HL-60/S4 treated with phorbol 12-myristate 13-acetate at 8.2 ng/mL for 4 days and 3 days (cell line): Measurements from ENCODE around the gene CDH11.

ENCODE experiments used
- in situ Hi-C: fragments of 300-500 bp; cut with MboI; formaldehyde crosslinking; loops from 2 replicates; pipeline ENCODE4 v1.15.0; 2022; ENCODE audit warnings: low sequenced_read_pairs

The CDH11 gene, protein sequence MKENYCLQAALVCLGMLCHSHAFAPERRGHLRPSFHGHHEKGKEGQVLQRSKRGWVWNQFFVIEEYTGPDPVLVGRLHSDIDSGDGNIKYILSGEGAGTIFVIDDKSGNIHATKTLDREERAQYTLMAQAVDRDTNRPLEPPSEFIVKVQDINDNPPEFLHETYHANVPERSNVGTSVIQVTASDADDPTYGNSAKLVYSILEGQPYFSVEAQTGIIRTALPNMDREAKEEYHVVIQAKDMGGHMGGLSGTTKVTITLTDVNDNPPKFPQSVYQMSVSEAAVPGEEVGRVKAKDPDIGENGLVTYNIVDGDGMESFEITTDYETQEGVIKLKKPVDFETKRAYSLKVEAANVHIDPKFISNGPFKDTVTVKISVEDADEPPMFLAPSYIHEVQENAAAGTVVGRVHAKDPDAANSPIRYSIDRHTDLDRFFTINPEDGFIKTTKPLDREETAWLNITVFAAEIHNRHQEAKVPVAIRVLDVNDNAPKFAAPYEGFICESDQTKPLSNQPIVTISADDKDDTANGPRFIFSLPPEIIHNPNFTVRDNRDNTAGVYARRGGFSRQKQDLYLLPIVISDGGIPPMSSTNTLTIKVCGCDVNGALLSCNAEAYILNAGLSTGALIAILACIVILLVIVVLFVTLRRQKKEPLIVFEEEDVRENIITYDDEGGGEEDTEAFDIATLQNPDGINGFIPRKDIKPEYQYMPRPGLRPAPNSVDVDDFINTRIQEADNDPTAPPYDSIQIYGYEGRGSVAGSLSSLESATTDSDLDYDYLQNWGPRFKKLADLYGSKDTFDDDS

DNA sequence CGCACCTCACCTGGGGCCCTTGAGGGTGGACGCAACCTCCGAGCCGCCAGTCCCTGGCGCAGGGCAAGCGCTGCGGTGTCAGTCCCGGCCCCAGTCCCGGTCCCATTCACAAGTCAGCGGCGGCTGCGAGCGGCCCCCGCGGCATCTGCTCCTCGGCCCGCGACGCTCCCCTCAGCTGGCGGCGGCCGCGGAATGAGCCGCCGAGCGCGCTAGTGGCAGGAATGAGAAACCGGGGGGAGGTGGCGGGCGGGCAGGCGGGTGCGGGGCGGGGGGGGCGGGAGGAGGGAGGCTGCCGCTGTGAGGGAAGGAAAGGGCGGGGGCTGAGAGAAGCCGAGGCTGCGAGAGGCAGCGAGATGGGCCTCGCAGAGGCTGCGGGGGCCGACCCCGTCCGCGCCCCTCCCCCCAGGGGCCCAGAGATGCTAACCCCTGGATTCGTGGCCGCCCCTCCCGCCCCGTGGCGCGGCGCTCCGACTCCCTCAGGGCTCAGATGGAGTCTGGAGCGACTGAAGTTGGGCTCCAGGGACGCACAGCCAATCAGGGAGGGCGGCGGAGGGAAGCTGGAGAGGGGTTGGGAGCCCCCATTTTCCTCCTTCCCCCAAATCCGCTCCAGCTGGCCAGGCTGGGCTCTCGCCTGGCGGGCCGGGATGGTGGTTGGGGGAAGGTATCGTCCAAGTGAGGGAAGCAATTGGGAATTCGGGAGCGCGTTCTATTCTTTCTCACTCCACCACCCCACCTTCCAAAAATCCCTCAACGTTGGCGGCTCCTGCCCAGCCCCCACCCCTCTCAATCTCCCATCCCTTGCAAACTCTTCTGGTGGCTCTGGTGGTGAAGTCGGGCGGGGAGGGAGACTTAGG, at the start of gene CDH11:
TSS of gene CDH11 (minus strand) at position 194 of the 854 bp plus-strand sequence. CDS start 117,194 bp downstream, outside the sequence.
- in situ Hi-C loops: no loop called here

DNA sequence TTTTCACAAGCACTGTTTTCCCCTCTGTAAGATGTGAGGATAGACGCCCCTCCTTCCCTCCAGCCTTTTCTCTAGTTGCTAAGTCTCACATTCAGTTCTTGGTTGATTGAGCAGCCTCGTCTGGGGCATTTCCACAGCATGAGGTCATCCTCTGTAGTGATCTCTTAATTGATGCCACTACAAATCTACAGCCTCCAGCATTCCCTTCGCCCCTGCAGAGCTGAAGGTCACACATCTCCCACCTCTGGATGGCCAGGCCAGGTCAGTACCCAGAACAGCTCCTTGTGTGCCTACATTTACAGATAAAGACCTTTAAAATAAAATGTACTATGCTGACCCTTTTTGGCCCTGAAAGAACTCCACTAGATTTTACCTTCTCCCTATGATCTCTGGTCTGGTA, 32.5 kb upstream of the CDH11 start:
- in situ Hi-C loops: no loop called here

DNA sequence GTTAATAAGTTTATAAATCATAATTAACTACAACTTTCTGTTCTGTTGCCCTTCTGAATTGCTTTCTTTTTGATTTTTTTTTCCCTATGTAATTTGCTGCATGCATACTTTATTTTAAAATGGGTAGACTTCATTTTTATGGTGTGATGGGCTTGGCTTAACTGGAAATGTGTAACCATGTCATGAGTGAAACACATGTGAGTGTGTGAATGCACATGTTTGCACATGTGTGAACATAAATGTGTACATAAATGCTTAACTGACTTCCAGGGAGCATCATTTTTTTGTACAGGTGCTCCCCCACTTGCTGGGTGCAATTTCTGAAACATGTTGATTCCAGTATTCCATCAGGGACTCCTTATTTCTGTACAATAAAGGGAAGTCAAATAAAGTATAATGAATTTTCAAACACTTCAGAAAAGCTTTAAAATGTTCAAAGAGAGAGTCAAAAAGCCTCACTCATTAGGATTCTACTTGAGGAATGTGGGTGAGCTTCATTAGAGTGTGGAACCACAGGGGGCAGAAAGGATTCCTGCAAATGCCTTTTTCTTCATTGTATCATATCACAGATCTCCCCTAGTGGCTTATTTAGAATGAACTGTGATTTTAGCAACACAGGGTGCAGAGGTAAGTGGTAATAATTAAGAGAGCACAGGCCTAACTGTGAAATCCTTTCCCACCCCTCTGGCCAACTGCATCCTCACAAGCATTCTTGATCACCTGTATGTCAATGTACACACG, 31.7 kb upstream of the CDH11 start:
- in situ Hi-C loops: no loop called here

DNA sequence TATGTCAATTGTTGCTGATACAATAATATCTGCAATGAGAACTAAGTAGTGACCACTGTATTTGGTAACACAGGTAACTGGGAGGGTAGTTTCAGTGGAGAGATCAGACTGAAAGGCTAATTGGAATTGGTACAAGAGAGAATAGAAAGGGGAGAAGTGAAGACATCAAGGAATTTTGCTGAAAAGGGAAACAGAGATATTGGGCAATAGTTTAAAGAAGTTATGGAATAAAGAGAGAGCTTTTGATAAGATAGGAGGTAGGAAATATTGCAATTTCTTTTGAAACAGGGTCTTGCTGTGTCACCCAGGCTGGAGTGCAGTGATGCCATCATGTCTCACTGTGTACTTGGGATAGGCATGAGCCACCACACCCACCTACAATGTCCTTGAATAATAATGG, 26.9 kb upstream of the CDH11 start:
- in situ Hi-C loops: no loop called here

DNA sequence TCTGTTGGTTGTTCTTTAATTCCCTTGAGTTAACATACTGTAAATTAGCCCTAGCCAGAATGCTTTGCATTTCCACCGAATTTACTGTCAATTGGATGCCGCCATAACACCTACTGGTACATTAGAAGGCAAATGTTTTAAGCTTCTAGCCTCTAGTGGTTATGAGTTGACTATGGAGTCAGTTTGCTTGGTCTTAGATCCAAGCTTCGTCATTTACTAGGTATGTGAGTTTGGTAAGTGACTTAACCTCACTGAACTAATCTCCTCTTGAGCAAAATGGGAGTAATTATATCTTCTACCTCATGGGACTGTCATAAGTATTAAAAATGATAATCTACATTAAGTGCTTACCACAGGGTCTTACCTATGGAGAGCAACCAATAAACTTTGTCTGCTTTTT, 20.4 kb upstream of the CDH11 start:
- in situ Hi-C loops: no loop called here

DNA sequence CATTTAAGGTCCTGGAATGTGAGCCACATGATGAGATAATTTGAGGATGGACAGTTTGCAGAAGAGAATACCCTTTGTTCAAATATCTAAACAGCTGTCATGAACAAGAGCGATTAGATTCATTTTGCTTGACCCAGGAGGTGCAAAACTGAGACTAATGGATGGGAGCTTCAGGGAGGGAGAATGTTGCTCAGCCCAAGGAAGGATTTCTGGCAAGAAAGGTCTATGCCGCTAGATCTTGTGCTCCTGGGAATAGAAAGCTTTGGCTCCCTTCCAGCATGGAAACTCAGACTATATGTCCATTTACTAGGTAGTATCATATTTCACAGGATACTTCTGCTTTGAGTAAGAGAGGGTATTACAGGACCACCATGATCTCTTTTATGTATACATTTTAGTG, 14.8 kb upstream of the CDH11 start:
- in situ Hi-C loops: no loop called here

DNA sequence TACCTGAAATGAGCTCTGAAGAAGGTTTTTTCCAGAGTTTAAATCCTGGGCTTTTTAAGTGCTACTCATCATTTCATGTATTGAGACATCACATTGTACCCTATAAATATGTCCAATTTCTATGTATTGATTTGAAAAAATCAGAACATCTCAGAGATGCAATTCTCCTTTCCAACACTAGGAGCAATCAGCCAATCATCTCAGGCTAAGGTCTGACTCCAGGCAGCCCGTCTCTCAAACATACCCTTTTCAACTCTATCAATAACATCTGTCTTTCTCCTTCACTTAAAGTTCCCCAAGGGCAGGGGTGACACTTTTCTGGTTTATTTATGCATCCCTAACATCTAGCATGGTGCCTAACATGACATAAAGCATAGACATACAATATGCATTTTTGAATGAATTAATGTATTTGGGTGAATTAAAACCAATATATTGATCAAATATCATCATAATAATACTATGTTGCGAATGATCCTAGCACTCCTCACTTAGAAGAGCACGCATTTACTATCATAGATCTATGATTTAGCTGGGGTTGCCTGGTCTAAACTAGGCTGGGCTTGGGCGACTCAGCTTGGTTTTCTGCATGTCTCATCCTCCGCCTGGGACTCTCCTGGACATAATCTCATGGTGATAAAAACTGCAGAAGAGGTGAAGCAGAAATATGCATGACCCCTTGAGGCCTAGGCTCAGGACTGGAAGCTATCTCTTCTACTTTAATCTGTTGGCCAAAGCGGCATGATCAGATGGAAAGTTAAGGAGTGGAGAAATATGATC, 5.2 kb upstream of the CDH11 start:
- in situ Hi-C loops: no loop called here

DNA sequence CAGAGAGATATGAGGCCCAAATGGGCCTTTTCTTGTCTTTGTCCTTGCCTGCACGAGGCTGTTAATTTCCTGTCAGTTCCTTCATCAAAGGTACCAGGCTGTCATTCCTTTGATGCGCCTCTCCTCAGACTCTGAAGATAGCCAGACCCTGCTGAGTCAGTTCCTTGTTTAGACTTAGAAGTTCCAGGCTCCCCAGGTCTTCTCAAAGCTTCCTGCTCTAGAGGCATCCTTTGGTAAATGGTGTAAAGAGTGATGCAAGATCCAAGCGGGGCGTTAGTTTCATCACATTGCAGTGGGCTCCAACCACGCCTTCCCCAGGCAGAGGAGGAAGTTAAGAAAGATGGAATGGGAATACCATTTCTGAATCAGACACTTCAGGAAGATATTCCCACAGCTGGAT, 4.0 kb upstream of the CDH11 start:
- in situ Hi-C loops: no loop called here

DNA sequence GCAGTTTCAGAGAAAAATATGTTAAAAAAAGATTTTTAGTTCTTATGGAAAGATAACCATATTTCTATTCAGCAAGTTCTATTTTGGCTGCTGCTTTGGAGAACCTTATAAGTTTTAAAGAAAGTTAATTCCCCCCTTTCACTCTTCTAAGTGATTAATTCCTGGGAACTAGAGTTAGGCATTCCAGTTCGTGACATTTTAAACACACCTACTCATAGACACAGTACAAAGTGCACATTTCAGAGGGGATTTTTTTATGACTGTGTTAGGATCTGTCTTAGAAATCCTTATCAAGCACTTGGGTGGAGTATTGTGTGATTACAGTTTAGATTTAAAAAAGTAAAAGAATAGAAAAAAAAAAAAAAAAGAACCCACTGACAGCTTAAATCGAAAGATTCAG, 3.5 kb upstream of the CDH11 start:
- in situ Hi-C loops: no loop called here

DNA sequence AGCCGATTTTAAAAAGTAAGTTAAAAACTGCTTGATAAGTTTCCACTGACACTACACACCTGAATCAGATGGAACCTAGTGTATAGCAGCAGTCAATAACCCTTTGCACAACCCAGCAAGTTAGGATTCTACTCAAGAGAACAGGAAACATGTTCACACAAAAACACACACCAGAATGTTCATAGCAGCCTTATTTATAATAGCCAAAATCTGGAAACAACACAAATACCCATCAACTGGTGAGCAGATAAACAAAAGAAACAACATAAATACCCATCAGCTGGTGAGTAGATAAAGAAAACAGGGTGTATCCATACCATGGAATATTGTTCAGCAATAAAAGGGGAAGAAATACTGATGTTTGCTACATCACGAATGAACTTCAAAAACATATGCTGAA, 2.7 kb upstream of the CDH11 start:
- in situ Hi-C loops: no loop called here

DNA sequence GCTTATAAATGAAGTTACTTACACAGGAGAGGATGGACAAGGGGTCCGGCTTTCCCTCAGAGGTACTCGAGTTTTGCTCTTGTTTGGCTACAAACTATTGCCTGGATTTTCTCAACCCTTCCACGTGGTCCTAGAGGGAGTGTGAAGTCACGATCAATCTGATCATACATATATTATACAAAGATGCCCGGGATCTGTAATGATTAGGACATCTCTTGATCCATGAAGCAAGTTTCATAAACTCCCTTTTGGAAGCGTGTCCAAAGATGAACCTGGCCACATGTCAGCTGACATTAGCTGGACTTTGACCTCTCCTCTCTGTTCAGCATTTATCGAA, 2.3 kb upstream of the CDH11 start:
- in situ Hi-C loops: no loop called here

DNA sequence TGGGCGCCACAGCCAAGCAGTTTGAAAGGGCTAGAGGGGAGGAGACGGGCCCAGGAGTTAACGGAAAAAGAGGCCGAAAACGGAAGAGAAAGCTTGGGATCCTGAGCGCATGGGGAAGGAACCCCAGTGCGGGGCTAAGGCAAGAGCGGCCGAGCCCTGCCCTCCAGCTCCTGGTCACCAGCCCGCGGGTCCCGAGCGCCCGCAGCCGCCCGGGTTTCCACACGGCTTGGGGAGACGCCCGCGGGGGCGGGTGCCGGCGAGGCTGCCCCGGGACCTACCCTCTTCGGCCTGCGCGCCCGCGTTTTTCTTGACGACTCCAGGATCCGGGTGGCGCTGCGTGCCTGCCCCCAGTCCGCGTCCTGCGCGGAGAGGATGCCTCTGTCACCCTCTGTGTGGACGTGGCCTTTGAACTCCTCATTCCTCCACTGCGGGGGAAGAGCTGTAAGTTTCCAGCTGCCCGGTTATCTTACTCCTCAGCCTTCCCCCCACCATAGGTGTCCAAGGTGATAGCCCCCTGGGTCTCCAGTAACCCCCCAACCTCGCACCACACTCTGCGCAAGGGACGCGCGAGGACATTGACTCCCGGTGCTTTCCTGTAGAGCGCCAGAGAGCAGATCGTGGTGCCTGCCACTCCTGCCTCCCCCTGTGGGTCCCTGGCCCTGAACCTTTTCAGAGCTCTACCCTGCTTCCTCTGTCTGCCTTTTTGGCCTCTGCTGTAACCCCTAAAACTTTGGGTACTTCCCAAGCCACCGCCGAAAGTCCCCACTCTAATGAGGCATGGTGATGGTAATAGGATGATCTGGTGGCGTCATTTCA, 1.7 kb upstream of the CDH11 start:
- in situ Hi-C loops: no loop called here

DNA sequence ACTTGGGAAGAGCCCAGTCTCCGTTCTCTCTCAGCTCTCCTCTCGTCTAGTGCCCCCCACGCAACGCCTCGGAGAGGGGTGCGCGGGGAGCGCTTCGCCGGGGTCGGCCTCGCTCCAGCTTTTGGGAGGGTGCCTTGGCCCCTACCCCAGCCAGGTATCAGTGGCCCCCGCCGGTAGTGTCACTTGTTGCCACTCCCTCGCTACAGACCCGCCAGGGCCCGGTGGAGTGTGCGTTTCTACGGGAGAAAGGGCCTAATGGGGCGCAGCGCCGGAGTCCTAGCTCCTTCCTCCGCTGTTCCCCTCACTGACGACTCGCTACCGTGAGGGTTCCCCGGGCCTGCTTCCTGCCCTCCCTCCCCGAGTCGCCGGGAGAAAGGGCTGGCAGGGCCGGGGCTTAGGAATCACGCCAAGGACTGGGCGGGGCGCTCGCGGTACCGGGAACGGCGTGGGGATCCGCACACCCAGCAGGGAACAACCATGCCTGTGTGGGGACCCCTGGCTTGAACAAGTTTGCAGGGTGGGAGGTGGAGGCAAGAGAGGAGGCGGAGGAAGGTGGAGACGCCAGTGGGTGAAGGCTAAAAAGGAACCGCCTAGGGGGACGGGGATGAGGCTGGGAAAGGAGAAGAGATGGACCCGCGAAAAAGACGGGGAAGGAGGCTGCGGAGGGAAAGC, 997 bp upstream of the CDH11 start:
- in situ Hi-C loops: no loop called here

DNA sequence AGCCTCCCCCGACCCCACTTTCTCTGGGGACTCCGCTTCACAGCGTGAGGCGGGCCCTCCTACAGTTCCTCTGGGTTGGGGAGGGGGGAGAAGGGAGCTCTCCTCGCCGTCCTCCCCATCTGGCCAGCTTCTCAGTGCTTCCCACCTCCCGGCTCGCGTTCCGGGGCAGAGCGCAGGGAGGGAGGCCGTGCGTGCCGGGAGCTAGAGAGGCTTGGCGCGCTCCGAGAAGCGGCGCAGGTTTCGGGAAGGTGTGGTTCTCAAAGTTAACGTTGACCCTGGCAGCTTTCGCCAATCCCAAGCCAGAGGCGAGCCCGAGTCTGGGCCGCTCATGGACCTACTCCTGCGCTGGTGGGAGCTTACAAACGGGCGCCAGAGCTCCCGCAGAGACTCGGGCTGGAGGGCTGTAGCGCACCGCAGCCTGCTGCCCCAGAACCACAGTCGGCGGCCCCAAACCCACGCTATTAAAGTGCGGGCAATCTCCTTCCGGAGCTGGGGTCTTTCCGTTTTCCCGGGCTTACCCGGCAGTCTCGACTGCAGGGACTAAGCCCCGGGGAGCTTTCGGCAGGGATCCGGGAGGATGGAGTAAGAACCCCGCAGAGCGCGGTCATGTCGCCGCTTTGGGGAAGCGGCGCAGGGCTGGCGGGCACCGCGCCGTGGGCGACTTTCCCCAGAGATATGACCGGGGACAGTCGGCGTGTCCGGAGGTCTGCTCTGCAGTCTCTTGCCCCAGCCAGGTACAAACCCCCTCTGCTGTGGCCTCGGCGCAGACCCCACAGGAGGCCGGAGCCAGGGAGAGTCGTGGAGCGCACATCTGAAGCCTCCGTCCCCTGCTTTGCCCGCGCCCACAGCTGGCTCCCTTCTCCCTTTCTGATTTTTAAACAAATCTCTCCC, 787 bp downstream of the CDH11 start:
- in situ Hi-C loops: no loop called here

DNA sequence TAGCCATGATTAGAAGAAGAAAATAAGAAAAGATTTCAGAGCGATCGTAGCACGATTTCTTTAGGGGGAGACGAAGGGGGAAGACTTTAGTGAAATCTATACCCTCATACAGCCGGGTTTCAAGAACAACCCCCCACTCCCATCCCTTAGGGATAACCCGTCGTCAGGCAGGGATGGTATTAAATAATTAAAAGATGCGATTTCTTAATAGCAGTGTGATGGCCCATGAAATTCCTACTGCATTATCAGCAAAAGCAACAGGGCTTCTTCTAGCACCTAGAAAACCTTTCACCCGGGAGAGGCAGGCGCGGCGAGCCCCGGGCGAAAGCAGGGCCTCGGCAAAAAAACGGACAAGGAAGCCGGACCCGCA, 1.4 kb downstream of the CDH11 start:
- in situ Hi-C loops: no loop called here

DNA sequence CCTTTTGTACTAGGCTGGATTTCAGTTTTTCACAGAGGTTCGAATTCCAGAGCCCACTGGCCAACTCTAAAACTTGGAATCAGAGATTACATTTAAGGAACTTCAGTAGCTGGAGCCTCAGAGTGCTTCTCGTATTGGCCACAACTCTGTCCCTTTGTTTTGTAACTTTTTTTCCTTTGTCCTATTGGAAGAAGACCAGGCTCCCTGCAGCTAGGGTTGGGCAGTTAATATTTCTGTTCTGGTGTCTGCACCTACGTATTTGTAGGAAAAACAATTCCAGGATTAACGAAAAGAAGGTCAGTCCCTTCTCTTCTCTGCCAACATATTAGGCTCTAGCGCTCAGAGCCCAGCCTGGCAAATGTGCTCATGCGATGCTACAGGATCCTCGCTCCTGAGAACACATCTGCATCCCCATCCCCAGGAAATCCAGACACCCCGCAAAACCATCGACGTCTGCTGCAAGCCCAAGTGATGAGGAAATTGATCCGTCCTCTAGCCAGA, 1.9 kb downstream of the CDH11 start:
- in situ Hi-C loops: no loop called here

DNA sequence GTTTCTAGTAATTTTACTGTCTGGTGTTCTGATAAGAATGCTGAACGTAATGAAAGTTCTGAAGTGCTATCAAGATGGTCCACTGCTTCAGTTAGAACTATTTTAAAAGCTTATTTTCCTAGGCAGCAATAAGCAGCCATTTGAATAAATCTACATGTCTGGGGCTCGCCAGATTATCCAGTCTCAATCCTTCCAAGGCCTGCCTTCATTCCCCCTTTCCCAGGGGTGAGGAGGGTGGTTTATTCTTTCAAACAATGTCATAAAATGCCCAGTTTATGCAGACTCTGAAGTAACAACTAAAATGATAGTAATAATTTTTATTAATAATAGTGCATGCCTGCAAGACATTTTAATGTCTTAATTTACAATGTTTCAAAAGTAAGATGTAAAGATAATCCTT, 2.4 kb downstream of the CDH11 start:
- in situ Hi-C loops: no loop called here

DNA sequence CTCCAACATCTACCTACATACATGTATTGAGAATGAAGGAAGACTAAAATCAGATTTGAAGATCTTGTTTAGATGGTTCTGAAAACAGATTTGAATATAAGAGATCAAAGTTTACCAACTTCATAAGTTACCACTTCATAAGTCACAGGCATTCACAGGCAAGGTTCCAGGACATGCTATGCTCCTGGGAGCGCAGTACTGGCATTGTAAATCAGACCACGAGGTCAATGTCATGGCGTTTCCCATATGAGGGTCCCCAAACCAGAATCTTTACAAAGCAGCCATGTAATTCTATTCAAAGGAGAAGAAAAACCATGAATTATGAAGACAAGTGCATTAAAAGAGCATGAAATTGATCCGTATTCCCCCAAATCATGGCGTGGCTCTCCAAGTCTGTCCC, 3.0 kb downstream of the CDH11 start:
- in situ Hi-C loops: no loop called here
